GM18507 (cell line): ENCODE results near the gene ARL15.
"Not testable (repeated sequence)": the region's sequence is repeated elsewhere in the genome, so short reads cannot be mapped to it uniquely, and the experiment has no call there.

Experiments used
- DNase-seq: peaks from one replicate; pipeline ENCODE4 v3.0.0; 2011; ENCODE audit warnings: low read depth; ENCODE audit not compliant: insufficient read length; ENCODE audit errors: extremely low spot score
- FAIRE-seq: peaks from 2 replicates; lab custom pipeline; 2011; peaks lifted over from hg19 to GRCh38; lab: Jason Lieb, UNC

ARL15 gene

DNA sequence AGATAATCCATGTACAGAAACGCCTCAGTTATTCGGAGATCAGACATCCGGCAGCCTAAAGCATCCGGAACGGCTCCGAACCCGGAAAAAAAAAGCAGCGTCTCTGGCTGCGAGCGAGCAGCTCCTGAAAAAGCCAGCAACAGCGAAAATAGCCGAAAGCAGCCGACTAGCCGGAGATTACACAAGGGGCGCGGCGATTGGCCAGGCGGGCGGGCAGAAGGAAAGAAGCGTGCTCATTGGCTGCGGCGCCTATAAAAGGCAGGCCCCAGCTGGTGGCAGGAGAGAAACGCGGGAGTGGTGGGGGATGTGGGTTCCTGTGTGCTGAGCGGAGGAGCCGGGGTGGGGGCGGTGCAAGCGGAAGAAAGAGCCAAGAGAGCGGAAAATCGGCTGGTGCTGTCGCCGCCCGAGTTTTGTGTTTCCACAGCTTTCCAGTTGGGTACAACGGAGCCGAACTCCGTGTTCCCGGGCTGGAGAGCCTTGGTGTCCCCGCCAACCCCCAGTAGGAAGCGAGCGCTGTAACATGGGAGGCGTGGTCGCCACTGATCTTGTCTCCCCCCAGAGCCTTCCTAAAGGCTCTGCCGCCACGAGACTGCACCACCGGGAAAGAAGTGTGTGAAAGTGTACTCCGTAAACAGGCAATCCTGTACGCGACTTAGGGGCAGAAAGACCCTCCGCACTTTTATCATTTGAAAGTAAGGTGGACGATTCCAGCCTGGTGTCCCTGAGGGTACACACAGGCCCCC, at the start of gene ARL15:
Gene ARL15, minus strand, starts transcription at position 141 of the 743 bp plus-strand sequence.
- FAIRE-seq (peak; percentile 95), DNase-seq (peak; percentile 96)

GRCh38 chr5:54360089-54360488, 49.7 kb upstream of the ARL15 start:
- FAIRE-seq (no peak), DNase-seq (no peak)

GRCh38 chr5:54357408-54358058, 47.2 kb upstream of the ARL15 start:
- FAIRE-seq (no peak), DNase-seq (no peak)

DNA sequence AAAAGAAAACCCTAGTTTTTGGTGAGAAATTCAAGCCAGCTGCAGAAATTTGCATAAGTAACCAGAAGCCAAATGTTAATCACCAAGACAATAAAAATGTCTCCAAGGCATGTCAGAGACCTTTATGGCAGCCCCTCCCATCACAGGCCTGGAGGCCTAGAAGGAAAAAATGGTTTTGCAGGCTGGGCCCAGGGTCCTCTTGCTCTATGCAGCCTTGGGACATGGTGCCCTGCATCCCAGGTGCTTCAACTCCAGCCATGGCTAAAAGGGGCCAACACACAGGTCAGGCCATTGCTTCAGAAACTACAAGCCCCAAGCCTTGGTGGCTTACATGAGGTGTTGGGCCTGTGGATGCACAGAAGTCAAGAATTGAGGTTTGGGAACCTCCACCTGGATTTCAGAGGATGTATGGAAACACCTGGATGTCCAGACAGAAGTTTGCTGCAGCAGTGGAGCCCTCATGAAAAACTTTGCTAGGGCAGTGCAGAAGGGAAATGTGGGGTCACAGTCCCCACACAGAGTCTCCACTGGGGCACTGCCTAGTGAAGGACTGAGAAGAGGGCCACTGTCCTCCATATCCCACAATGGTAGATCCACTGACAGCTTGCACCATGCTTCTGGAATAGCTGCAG, 43.7 kb upstream of the ARL15 start:
- FAIRE-seq, DNase-seq: not testable (repeated sequence)

DNA sequence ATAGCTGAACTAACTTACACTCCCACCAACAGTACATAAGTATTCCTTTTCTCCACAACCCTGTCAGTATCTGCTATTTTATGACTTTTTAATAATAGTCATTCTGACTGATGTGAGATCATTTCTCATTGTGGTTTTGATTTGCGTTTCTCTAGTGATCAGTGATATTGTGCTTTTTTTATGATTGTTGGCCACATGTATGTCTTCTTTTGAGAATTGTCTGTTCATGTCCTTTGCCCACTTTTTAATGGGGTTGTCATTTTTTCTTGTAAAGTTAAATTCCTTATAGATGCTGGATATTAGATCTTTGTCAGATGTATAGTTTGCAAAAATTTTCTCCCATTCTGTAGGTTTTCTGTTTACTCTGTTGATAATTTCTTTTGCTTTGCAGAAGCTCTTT, 42.2 kb upstream of the ARL15 start:
- not testable (repeated sequence) for FAIRE-seq, DNase-seq

GRCh38 chr5:54347221-54347865, 37.0 kb upstream of the ARL15 start:
- no peak for FAIRE-seq
- no peak for DNase-seq

- DNase-seq (no peak), FAIRE-seq (no peak)
These were observed 34.3 kb upstream of the ARL15 start for GRCh38 chr5:54344653-54345052.

DNA sequence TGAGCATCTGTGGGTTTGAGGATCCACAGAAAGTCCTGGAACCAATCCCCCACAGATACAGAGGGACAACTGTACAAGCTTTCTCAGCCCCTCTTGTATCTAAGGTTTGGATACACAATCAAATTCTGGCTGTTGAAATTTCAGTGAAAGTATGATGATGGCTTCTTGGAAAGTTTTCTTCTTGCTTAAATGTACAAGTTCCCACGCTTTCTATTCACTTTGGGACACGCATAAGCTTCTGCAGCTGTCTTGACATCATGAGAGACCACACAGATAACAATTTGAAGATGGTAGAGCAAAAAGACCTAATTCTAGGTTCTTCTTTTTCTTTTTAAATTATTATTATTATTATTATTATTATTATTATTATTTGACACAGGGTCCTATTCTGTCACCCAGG, 31.6 kb upstream of the ARL15 start:
- no peak for DNase-seq
- no peak for FAIRE-seq

DNA sequence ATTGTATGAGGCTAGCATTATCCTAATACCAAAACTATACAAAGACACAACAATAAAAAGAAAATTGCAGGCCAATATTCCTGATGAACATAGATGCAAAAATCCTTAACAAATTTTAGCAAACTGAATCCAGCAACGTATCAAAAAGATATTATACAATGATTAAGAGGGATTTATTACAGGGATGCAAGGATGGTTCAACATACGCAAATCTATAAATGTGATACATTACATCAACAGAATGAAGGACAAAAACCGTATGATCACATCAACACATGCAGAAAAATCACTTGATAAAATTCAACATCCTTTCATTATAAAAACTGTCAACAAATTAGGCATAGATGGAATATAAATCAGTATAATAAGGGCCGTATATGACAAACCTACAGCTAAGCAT, 27.1 kb upstream of the ARL15 start:
- FAIRE-seq (no peak), DNase-seq (no peak)

DNA sequence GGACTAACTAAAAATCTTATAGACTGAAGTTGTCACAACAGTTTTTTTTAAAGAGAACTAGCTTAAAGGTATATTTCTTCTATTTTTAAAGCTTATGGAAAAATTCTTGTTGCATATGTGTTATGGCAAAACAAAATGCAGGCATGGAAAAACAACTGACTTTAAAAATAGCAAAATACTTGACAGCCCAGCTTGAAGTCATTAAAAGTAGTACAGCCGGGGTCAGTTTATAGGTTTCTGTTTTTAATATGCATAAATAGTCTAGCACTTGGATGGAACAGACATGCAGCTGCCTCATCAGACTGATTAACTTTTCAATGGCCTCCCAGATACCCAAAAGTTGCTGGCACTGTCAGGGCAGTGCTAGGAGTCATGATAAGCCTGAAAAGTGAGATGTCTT, 22.3 kb upstream of the ARL15 start:
- DNase-seq (no peak), FAIRE-seq (no peak)

GRCh38 chr5:54329731-54330709, 19.6 kb upstream of the ARL15 start:
- DNase-seq (no peak), FAIRE-seq (no peak)

- no peak for DNase-seq
- no peak for FAIRE-seq
These were observed 16.4 kb upstream of the ARL15 start for GRCh38 chr5:54326662-54327270.

DNA sequence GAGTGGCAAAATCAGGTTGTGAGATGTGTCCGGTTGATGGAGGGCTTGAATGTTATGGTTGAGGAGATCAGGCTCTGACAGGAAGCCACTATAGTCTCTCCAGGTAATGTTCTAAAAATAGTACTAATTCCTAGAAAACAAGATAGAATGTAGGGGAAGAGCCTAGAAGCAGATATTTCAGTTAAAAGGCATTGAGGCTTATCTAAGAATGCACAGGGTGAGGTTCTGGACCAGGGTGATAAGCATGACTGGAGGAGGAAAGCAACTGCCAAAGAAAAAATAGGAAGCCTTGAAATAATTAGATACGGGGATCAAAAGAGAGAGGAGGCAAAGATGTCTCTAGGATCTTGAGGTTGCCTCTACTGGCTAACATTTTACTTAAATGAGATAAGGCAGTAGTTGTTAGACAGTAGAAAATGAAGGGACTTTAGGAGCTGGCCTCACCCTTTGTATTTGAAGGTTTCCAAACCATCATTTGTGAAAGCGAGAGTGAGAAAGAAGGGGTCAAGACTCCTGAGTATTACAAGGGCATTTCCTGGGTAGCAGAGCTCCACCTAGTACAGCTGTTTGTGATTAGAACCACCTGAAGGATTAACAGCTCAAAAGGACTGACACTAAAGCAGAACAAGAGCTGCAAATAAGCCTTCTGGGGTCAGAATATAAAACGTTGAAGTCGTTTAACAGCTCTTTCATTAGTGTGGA, 15.4 kb upstream of the ARL15 start:
- no peak for DNase-seq
- FAIRE-seq = no peak

DNA sequence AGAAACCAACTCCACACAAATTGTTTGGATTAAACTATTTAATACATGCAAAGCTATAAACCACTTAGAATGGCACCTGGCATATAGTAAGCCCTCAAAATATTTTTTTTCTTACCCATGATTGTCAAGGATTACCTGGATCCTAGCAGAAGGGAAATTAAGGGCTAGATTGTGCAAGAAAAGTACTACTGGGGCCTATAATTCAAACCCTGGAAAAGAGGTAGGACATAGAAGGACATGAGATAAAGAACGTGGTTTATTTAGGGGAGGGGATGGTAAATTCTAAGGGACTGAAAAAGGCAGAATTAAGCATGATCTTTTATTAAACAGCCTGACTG, 14.9 kb upstream of the ARL15 start:
- FAIRE-seq = no peak
- DNase-seq = no peak

DNA sequence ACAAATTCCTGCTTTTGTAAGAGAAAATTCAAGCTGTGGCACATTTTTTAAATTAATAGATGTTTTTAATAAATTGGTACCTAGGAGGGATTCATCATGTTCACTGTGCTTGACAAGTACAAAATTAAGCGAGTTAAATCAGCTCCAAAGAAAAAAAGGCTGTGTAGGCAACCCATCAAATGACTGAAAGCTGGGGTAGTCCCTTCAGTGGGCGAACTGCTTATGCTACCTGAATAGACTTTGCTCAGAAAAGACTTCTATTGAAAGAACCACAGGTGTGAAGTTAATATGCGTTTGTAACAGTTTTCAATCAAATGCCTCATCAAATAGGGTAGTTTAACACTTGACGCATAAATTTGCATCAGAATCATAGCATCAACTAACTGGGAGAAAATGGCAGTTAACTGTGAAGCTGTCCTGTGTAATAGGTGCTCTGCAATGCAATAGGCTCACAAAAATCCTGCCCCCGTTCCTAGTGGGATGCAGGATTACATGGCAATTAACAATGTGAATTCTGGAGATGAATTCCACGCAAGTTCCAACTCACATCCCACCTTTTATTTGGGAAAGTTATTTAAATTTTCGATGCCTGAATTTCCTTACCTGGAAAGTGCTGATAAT, 14.4 kb upstream of the ARL15 start:
- DNase-seq (no peak), FAIRE-seq (no peak)

DNA sequence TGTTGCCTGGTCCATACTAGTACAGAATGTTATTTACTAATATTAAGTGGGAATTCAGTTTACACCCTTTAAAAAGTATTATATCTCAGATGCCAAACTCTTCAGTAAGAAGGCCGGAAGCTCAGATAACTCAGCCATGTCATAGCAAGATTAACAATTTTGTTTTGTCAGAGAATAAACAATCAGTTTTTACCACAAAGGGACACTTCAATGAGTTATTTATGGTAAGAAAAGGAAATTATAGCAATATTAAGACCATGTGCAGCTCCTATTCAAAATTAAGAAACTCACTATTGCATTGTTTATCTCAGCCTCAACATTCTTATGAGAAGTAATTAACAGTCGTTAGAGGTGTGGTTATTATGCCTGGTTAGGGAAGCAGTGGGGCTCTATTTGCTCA, 13.1 kb upstream of the ARL15 start:
- FAIRE-seq = no peak
- DNase-seq = no peak

DNA sequence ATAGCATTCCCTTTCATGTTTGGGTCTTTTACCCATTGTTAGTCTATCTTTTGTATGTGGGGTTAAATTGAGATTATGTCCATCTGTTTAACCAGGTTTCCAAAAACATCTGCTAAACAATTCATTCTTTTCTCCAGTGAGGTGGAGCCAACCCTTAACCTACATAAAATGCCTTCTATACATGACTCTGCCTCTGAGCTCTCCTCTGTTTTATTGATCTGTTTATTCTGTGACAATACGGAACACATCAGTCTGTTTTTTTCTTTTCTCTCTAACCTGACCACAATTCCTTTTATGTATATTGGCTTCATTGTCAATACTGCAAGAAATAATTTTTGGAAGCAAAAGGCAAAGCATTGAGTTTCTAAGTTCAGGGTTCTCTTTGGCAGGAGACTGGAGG, 9.9 kb upstream of the ARL15 start:
- FAIRE-seq (no peak), DNase-seq (no peak)
